ENCODE measurements around the gene UQCR11.
"Not testable (repeated sequence)": the region's sequence is repeated elsewhere in the genome, so short reads cannot be mapped to it uniquely, and the experiment has no call there.

UQCR11 gene

DNA sequence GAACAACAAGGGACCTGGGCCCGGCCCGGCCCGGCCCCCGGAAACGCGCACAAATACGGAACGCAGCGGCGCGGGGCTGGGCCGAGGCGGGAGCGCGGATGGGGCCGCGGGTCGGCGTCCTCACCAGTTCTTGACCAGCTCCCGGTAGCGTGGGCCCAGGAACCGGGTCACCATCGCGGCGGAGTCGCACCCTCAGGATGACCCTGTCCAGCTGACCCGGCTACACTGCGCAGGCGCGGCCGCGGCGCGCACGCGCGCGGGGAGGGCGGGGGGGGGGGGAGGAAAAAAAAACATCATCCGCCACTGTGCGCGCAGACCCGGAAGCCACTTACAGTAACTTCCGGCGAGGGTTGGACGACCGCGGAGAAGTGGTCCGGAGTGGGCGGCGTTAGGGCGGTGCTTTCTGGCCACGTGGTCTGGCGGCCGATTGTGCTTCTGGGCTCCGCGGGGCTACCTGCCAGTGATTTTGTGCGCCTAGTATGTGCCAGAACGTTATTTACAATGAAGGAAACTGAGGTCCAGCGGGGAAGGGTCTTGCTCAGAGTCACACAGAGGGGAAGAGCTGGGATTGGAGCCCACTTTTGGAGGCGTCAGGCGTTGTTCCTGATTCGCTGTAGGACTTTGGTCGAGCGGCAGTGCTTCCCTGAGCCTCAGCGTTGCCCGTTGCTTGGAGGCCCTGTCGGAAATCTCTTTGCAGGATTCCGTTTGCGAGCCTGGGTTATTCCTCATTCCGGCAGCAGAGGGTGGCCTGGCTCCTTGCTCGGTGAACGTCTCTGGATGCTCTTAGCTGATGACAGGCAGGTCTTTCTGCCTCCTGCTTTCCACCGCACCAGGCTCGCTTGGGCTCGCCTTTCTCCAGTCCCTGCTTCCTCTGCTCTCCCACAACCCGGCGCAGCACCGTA, at the start of gene UQCR11:
TSS of gene UQCR11 (minus strand) at position 227 of the 902 bp plus-strand sequence. CDS start at position 174, 53 bp downstream.
- peak; percentile 90 for DNase-seq (ENCODE audit: low read depth)
- peak within 1 kb of the TSS; percentile 97 for H3K4me3 ChIP-seq (ENCODE audit: low read depth, low read length)

GRCh38 chr19:1654178-1654792, 49.0 kb upstream of the UQCR11 start:
- no peak for DNase-seq (ENCODE audit: low read depth)

GRCh38 chr19:1653300-1653628, 48.0 kb upstream of the UQCR11 start:
- peak overlapping the region; percentile 55 for H3K4me3 ChIP-seq (ENCODE audit: low read depth, low read length)
- no peak for DNase-seq (ENCODE audit: low read depth)

More at GRCh38 chr19:1654178-1654792, 49.0 kb upstream of the UQCR11 start:
- no peak overlapping the region for H3K4me3 ChIP-seq (ENCODE audit: low read depth, low read length)

DNA sequence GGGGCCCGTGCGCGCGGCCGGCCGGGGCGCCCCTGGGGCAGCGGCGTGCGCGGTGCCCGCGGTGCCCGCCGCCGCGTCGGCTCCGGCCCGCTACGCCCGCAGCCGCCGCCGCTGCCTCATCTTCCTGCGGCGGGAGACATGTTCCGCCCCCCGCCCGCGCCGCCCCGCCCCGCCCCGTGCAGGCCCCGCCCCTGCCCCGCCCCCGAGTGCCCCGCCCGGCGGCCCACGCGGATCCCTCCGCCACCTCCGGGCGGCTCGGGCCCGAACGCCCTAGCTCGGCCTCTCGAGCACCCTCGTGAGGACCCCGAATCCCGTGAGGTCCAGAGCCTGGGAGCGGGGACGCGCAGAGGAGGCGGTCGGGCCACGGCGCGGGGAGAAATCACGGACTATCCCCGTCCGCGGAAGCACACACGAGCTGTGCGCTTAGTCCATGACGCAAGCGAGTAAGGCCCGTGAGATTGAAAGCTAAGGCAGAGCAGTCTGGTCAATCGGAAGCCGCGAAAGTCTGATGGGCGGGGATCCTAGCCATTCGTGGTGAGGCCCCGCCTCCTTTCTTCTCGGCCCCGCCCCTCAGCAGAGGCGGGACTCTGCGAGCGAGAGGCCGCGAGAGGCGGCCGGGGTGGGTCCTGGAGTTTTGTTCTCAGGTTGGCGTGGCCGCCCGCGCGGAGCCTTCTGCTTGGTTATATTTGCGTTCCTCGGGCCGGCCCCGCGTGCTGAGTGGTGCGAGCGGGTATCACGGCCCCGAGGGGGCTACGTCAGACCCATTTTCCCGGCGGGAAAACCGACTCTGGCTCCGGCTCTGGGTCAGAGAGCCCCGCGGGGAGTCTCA, 47.4 kb upstream of the UQCR11 start, which contains the start of gene TCF3:
TSS of gene TCF3 (minus strand) at position 145 of the 829 bp plus-strand sequence. CDS start 2,367 bp downstream, outside the sequence.
- H3K4me3 ChIP-seq (ENCODE audit: low read depth, low read length) = peak within 1 kb of the TSS; percentile 70
- DNase-seq (ENCODE audit: low read depth) = peak; percentile 97

GRCh38 chr19:1651568-1652291, 46.5 kb upstream of the UQCR11 start:
- no peak for DNase-seq (ENCODE audit: low read depth)

GRCh38 chr19:1650650-1651567, 45.6 kb upstream of the UQCR11 start:
- DNase-seq (ENCODE audit: low read depth) = no peak
- H3K4me3 ChIP-seq (ENCODE audit: low read depth, low read length) = peak overlapping the region; percentile 70

More at GRCh38 chr19:1651568-1652291, 46.5 kb upstream of the UQCR11 start:
- peak overlapping the region; percentile 70 for H3K4me3 ChIP-seq (ENCODE audit: low read depth, low read length)

DNA sequence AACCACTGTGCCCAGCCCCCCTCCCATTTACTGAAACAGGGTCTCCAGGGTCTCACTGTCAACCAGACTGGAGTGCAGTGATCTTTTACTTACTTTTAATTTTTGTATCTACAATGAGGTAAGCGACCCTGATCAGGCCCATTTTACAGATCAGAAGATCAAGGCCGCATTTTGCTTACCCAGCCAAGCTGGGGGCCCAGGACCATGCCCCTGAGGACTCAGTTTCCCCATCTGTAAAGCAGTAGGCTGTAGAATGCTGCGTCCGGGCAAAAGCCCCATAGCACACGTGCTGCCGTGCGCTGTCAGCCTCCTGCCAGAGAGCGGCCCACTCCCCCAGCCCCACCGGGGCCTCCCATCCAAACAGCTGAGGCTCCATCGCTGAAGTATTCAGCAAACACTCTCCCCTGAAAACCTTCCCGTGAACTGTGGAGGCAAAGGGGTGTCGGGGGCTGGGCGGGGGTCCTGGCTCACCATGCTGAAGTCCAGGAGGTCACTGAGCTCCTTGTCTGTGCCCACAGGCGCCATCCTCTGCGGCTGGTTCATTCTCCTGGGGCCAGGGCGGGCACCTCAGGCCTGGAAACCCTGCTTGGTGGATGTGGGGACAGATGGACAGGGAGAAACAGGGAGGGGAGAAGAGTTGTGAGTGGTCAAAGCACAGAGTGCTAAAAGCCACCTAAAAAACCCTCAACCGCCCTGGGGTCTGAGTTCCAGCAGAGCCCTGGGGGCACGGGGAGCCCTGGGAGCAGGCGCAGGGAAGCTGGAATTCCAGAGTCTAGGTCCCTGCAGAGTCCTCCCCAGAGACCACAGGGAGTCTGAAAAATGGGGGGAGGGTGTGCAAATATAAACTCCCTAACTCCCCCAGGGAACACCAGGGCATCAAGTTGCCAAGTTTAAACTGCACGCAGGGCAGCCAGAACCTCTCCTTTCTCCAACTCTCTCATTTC, 44.7 kb upstream of the UQCR11 start:
- H3K4me3 ChIP-seq (ENCODE audit: low read depth, low read length) = peak overlapping the region; percentile 70
- DNase-seq (ENCODE audit: low read depth) = no peak

DNA sequence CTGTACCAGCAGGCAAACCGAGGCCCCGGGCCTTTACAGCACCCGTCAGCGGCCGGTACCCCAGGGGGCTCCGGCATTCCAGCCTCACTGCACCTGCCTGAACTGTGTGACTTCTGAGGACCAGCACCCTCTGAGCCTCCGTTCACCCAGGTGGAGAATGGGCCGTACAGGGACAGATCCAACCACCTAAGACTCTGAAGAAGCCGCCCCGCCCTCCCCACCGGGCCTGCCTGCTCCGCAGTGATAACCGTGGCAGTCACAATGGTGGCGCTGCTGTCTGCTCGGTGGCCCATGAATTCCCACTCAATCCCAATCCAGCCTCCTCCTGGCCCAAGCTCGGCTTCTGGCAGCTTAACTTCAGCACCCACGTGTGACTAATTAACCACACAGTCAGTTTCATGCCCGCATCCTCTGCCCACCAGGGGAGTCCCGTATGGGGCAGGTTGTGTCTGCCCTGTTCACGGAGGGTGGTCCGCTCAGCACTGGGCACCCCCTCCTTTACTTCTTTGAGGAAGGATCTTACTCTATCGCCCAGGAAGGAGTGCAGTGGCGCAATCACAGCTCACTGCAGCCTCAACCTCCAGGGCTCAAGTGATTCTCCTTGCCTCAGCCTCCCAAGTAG, 43.8 kb upstream of the UQCR11 start:
- no peak for DNase-seq (ENCODE audit: low read depth)
- no peak overlapping the region for H3K4me3 ChIP-seq (ENCODE audit: low read depth, low read length)

- DNase-seq (ENCODE audit: low read depth) = no peak
- no peak overlapping the region for H3K4me3 ChIP-seq (ENCODE audit: low read depth, low read length)
Observed at GRCh38 chr19:1648459-1648849, 43.2 kb upstream of the UQCR11 start.

DNA sequence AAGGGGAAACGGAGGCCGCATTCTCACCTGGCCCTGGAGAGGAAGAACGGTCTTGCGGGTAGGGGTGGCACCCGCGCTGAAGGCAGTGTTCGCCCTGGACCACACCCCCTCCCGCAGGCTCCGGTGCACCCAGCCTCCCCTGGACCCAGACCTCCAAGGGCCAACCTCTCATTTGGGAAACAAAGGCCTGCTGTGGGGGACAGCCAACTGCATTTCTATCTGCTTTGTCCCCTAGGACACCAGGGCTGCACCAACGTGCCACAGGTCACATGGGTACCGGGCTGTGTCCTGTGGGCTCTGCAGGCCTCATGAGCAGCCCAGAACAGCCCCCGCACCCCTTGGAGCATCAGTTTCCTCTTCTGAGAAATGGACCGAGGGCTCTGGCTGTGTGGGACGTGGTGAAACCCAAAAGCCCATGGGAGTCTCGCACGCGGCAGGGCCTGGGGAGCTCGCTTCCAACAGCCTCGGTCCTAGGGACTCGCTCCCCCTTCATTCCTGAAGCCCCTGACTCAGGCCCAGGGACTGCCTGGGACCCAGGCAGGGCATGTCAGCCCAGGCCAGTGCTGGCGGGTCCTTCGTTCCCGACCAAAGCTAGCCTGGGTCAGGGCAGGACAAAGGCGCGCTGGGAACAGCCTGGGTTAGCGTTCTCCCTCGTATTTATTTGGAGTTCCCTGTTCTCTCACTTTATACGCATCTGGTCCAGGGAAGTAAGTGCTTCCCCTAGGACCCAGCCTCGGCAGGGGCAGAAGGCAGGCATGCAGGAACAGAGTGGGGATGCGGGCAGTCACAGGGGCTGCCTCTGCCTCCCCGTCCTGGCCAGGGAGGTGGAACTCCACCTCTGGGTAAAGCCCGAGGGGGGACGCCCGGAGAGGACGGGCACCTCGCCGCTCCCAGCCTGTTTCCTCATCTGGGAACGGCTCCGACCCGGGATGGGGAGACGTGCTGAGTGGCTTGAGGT, 42.5 kb upstream of the UQCR11 start:
- no peak overlapping the region for H3K4me3 ChIP-seq (ENCODE audit: low read depth, low read length)
- no peak for DNase-seq (ENCODE audit: low read depth)

DNA sequence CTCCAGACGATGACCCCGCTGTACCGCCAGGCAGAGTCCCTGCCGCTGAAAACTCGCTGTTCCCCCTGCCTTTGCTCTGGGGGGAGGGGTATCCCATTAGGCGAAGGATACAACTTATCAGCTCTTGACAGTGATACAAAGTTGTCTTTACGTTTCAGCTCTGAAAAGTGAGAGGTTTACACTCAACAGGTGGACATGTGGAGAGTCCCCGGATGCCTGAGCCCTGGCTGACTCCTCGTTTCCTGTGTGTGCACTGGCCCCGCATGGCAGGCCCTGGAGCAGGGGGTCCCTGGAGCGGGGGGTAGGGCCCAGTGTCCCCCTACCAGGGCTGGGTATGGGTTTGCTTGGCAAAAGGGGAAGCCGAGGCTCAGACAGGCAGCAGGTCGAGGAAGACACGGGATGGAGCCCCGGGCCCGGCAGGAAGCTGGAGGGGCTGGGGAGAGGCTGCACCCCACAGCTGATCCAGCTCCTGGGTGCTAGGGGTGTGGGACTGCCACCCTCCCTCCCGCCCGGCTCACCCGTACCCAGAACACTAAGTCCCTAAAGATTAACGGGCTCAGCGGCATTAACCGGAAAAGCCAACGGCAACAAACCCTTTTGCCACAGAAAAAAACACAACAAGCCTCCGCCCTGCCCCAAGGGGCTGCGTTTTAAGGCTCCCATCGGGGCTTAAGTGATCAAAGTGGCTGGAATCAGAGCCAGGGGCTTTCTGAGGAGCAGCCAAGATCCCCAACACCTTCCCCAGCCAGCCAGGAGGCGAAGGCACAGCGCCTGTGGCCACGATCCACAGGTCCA, 41.6 kb upstream of the UQCR11 start:
- no peak for DNase-seq (ENCODE audit: low read depth)
- H3K4me3 ChIP-seq (ENCODE audit: low read depth, low read length) = no peak overlapping the region

DNA sequence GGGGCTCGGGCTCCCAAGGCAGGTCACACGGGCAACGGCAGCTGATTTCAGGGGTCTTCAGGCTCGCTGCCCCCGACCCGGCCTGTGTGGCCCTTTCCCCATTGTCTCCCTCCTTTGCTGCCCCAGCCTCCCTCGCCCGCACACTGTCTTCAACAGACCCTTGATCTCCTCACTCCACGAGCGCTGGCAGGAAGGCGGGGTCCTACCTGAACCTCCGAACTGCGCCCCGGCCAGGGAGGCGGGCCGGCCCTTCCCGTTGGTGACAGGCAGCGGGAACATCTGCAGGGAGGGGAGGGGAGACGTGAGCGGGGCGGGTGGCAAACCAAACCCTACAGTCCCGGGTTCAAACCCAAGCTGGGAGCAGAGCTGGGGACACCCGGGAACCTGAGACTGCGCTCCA, 40.9 kb upstream of the UQCR11 start:
- DNase-seq (ENCODE audit: low read depth) = no peak
- no peak overlapping the region for H3K4me3 ChIP-seq (ENCODE audit: low read depth, low read length)

- DNase-seq (ENCODE audit: low read depth) = no peak
Observed at GRCh38 chr19:1645299-1645698, 40.0 kb upstream of the UQCR11 start.

GRCh38 chr19:1644070-1644469, 38.8 kb upstream of the UQCR11 start:
- DNase-seq (ENCODE audit: low read depth) = no peak
- H3K4me3 ChIP-seq (ENCODE audit: low read depth, low read length) = no peak overlapping the region

More at GRCh38 chr19:1645299-1645698, 40.0 kb upstream of the UQCR11 start:
- H3K4me3 ChIP-seq (ENCODE audit: low read depth, low read length) = no peak overlapping the region

GRCh38 chr19:1640893-1641448, 35.7 kb upstream of the UQCR11 start:
- DNase-seq (ENCODE audit: low read depth); H3K4me3 ChIP-seq (ENCODE audit: low read depth, low read length): not testable (repeated sequence)
